Transverse colon (tissue), 4 donors: ENCODE measurements around the gene BUD13. TPM values are rescaled to one million over a fixed set of nuclear protein-coding genes. Genes with fewer than 3 reads are reported as not detected.
A peak's percentile ranks its signal among the peaks of the same experiment; 100 is the strongest.

Experiments used
- DNase-seq: peaks from one replicate; pipeline ENCODE4 v3.0.0-alpha.2; 2019
- H3K27ac ChIP-seq, 4 donors: fragments of 200-600 bp; sonication (generic); 2 replicates each; pipeline ENCODE4 v1.5.1; 2016 to 2018; ENCODE audit warnings: inconsistent platforms in 4 of 4
- H3K27me3 ChIP-seq: fragments of 200-600 bp; sonication (generic); 2 replicates; pipeline ENCODE4 v1.5.1; 2017; ENCODE audit warnings: inconsistent platforms
- H3K36me3 ChIP-seq, 4 donors: fragments of 200-600 bp; sonication (generic); 2 replicates each; pipeline ENCODE4 v1.5.1; 2017 to 2019; ENCODE audit warnings: inconsistent platforms in 4 of 4
- H3K4me1 ChIP-seq, 4 donors: fragments of 200-600 bp; sonication (generic); 2 replicates each; pipeline ENCODE4 v1.5.1; 2017 to 2020; ENCODE audit warnings: inconsistent platforms in 4 of 4
- H3K4me3 ChIP-seq, 4 donors: fragments of 200-600 bp; sonication (generic); 1 replicate in 1 of 4; 2 replicates in 3 of 4; pipeline versions ENCODE4 v1.5.1 to v1.6.1; 2017 to 2019; ENCODE audit warnings: inconsistent platforms in 4 of 4
- H3K9me3 ChIP-seq, 2 donors: fragments of 200-600 bp; sonication (generic); 2 replicates each; pipeline ENCODE4 v1.5.1; 2017 to 2019; ENCODE audit warnings: inconsistent platforms in 2 of 2
- EP300 ChIP-seq: sonication (generic); formaldehyde crosslinking; IDR thresholded peaks from one replicate; pipeline ENCODE4 v1.6.1; 2017; ENCODE audit warnings: antibody characterized with exemption, low read depth
- POLR2A ChIP-seq: fragments of 450-650 bp; IDR thresholded peaks from one replicate; pipeline ENCODE4 v1.6.1; 2016; ENCODE audit warnings: antibody characterized with exemption, mild to moderate bottlenecking, moderate library complexity
- POLR2AphosphoS5 ChIP-seq, 3 donors: sonication (generic); formaldehyde crosslinking; IDR thresholded peaks; one replicate each; pipeline ENCODE4 v1.6.1; 2016; ENCODE audit warnings: antibody characterized with exemption in 3 of 3
- WGBS, 2 donors: methylation state at CpG; one replicate each; pipeline ENCODE4 v1.1.5; 2018; ENCODE audit warnings: low coverage in 1 of 2; 5-methylcytosine and 5-hydroxymethylcytosine counted together
- in situ Hi-C, 4 donors: fragments of 200-750 bp; cut with MboI; loops; one replicate each; pipeline versions ENCODE4 v1.15.0 to v1.15.1; 2017; ENCODE audit warnings: low sequenced_read_pairs in 3 of 4, low pct_ligation_motif_present in 1 of 4, low pct_unique_long_range_greater_than_20kb in 1 of 4
- intact Hi-C: fragments of 100-400 bp; cut with DNase I; formaldehyde crosslinking; loops from one replicate; pipeline ENCODE4 v1.15.1; 2023; ENCODE audit warnings: low total_unique reads
- total RNA-seq, 4 donors: library from RNA; depleted of rRNA; stranded (reverse); fragments of >200 nt; gene quantifications; one replicate each; pipeline ENCODE4 v1.1.0, GENCODE V29; 2016
- TF ChIP-seq, protein P1 (sequence below), 5 experiments: fragments of 200-600 bp in 3 of 5; fragments of 450-650 bp in 2 of 5; sonication (generic) in 3 of 5; IDR thresholded peaks; 1 replicate in 2 of 5; 2 replicates in 3 of 5; pipeline ENCODE4 v1.5.1; 2016 to 2017; ENCODE audit warnings: antibody characterized with exemption in 5 of 5, inconsistent platforms in 3 of 5, mild to moderate bottlenecking in 2 of 5, moderate library complexity in 1 of 5

BUD13 gene
- total RNA-seq, 4 donors from 2014 or later: 6.7 to 21.9 (median 14.0) TPM

- in situ Hi-C loops: loop anchor here (10.0 to 25.0 kb wide), 2 partner anchors 314 to 321 kb away; no protein-coding TSS in a partner anchor
- WGBS, 2 donors: 29% methylated on average over 31 of the region's 31 CpGs; no CpG with 5 or more reads in 1 of the 2 donors
- TF ChIP-seq POLR2AphosphoS5 (IDR thresholded peaks at IDR 0.05) (no peak), POLR2A (no peak), EP300 (no peak)
- TF ChIP-seq, protein P1, sequence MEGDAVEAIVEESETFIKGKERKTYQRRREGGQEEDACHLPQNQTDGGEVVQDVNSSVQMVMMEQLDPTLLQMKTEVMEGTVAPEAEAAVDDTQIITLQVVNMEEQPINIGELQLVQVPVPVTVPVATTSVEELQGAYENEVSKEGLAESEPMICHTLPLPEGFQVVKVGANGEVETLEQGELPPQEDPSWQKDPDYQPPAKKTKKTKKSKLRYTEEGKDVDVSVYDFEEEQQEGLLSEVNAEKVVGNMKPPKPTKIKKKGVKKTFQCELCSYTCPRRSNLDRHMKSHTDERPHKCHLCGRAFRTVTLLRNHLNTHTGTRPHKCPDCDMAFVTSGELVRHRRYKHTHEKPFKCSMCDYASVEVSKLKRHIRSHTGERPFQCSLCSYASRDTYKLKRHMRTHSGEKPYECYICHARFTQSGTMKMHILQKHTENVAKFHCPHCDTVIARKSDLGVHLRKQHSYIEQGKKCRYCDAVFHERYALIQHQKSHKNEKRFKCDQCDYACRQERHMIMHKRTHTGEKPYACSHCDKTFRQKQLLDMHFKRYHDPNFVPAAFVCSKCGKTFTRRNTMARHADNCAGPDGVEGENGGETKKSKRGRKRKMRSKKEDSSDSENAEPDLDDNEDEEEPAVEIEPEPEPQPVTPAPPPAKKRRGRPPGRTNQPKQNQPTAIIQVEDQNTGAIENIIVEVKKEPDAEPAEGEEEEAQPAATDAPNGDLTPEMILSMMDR (IDR thresholded peaks at IDR 0.05): peak; percentile 91 to 94 (median 92)
- Histone ChIP-seq H3K27me3 (no peaks in the 10 kb centered on the region), H3K4me1 (peaks cover 6 to 26% (median 23%) of the 10 kb centered on the region in 4 donors), H3K36me3 (peaks cover 0 to 2% (median 0%) of the 10 kb centered on the region in 4 donors), H3K4me3 (no peak overlapping the region), H3K9me3 (no peaks in the 10 kb centered on the region), H3K27ac (no peak overlapping the region)
- intact Hi-C loops: loop anchor here (5.0 kb wide), 1 partner anchor 41 kb away; no protein-coding TSS in a partner anchor
- DNase-seq: peak; percentile 84
These were observed 18.4 kb upstream of the BUD13 start for GRCh38 chr11:116791002-116791812.

GRCh38 chr11:116790167-116791001 is 17.6 kb upstream of the BUD13 start:
- H3K4me3 ChIP-seq: no peak overlapping the region
- no peak overlapping the region for H3K27ac ChIP-seq
- H3K4me1 ChIP-seq: peaks cover 6 to 27% (median 23%) of the 10 kb centered on the region in 4 donors
- DNase-seq: no peak
- intact Hi-C loops (loop anchor here (5.0 kb wide), 1 partner anchor 42 kb away; no protein-coding TSS in a partner anchor), in situ Hi-C loops (loop anchor here (10.0 to 25.0 kb wide), 2 partner anchors 314 to 322 kb away; no protein-coding TSS in a partner anchor)
- H3K36me3 ChIP-seq: peaks cover 0 to 10% (median 1%) of the 10 kb centered on the region in 4 donors
- no peaks in the 10 kb centered on the region for H3K9me3 ChIP-seq
- TF ChIP-seq POLR2A (no peak), EP300 (no peak), POLR2AphosphoS5 (IDR thresholded peaks at IDR 0.05) (no peak)
- TF ChIP-seq, protein P1 (IDR thresholded peaks at IDR 0.05): no peak
- WGBS, 2 donors: 94% methylated on average over 39 of the region's 53 CpGs; no CpG with 5 or more reads in 1 of the 2 donors
- no peaks in the 10 kb centered on the region for H3K27me3 ChIP-seq

- Histone ChIP-seq H3K27ac (no peak overlapping the region), H3K36me3 (peaks cover 0 to 25% (median 8%) of the 10 kb centered on the region in 4 donors), H3K4me1 (peaks cover 6 to 27% (median 23%) of the 10 kb centered on the region in 4 donors), H3K27me3 (no peaks in the 10 kb centered on the region), H3K9me3 (no peaks in the 10 kb centered on the region), H3K4me3 (no peak overlapping the region)
- no peak for DNase-seq
- in situ Hi-C loops (loop anchor here in 2 of 4 donors (25.0 kb wide), 1 partner anchor 323 kb away; no protein-coding TSS in a partner anchor), intact Hi-C loops (no loop called here)
- 85% methylated on average over 4 of the region's 4 CpGs; no CpG with 5 or more reads in 1 of the 2 donors for WGBS, 2 donors
- TF ChIP-seq, protein P1 (IDR thresholded peaks at IDR 0.05): no peak
- TF ChIP-seq POLR2A (no peak), POLR2AphosphoS5 (IDR thresholded peaks at IDR 0.05) (no peak), EP300 (no peak)
These were observed 16.2 kb upstream of the BUD13 start for GRCh38 chr11:116788975-116789374.
